Right forelimb (tissue), 1 donor: ENCODE results near the gene MAGI2.

Experiments used
- DNase-seq: peaks from one replicate; pipeline ENCODE4 v3.0.0-alpha.2; 2018

The MAGI2 gene

GRCh38 chr7:78895393-78895792 is 558.1 kb downstream of the MAGI2 start:
- DNase-seq, result no peak

- no peak for DNase-seq
Observed at GRCh38 chr7:78879206-78879605, 574.3 kb downstream of the MAGI2 start.

DNA sequence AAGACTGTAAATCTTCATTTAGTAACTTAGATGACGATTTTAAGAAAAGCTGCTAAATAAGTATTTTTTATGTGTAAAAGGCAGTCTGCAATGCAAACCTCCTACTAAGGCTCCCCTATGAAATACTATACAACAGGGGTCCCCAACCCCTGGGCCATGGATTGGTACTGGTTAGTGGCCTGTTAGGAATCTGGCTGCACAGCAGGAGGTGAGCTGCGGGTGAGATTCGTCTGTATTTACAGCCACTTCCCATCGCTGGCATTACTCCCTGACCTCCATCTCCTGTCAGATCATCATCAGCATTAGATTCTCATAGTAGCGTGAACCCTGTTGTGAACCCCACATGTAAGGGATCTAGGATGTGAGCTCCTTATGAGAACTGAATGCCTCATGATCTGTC is 580.4 kb downstream of the MAGI2 start:
- no peak for DNase-seq

GRCh38 chr7:78864339-78864738 is 589.1 kb downstream of the MAGI2 start:
- no peak for DNase-seq

- no peak for DNase-seq
Observed at GRCh38 chr7:78863281-78863680, 590.2 kb downstream of the MAGI2 start.

DNA sequence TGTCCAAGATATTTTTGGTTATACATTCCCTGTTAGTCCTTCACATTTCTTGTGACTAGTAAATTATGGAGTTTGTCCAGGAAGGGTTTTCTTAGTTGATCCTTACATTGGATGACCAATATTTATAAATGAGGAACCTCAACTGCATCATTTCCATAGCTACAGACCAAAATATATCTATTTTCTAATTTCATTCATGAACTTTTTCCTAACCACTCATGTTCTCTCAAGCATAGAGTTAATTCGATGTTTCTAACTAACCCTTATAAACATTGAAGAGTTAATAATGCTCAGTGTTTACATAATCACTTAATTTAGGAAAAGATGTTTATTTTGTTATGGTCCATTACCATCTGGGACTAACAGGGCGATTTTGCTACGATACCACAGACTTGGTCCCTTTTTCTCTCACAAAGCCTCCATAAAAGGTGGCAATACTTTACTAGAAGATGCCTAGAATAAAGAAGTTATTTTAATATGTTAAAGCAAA is 591.0 kb downstream of the MAGI2 start:
- DNase-seq, result no peak

- DNase-seq, result no peak
Observed at GRCh38 chr7:78852951-78853350, 600.5 kb downstream of the MAGI2 start.

DNA sequence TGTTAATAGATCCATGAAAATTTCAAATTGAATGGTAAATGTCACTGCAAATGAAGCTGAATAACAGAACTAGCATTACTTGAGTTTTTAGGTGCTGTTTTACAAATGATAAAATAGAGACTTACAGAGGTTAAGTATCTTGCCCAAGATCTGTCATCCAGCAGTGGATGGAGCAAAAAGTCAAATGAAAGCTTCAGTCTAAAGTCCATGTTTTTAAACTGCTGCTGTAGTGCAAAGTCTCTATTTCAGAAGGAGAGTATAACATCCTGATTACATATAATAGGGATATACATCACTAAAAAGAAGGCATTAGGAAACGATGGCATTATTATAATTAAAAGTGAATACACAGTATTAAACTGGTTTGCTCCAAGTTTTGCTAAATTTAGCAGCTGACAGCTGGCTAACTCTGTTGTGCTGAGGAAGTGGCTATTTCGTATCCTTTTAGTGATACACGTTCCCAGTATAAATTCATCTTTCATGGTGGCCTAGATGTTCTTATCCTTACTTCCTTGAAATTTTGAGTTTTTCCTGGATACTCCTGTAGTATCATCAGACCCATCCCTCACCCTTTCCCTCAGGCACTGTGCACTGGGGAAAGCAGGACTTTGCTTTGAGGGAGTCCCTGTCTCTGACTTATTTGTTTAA is 603.2 kb downstream of the MAGI2 start:
- no peak for DNase-seq

DNA sequence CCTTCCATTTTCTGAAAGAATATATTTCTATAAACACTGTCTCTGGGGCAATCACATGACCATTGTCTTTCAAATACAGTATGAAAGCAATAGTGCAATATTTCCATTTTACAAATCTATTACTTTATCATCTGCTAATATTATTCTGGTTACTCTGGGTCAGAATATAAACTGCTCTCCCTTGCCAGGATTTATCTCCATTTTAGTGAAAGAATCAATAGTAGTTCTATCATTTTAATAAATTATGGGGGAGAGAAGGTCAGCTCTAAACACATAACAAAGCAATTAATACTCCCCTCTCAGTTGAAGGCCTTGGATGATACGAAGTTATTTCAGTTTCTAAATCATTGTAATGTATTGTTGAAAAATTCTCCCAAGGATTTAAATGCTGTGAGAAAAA is 608.3 kb downstream of the MAGI2 start:
- DNase-seq, result no peak

- no peak for DNase-seq
Observed at GRCh38 chr7:78842068-78842467, 611.4 kb downstream of the MAGI2 start.

DNA sequence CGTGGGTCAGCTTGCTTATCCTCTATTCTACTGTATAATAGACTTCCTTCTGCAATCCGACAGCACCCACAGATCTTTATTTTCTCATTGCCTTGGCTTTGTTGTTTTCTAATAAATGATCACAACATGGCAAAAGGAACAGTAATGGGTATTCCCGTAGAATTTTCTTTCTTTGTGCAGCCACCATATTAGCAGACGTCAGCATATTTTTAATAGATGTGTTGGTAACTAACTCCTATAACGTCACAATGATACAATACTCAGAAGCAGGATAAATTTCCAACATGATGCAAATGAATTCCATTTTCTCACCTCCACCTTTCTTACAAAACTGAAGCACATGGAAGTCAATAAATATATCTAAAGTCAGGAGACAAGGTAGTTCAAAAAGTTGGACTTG is 617.6 kb downstream of the MAGI2 start:
- DNase-seq, result no peak

DNA sequence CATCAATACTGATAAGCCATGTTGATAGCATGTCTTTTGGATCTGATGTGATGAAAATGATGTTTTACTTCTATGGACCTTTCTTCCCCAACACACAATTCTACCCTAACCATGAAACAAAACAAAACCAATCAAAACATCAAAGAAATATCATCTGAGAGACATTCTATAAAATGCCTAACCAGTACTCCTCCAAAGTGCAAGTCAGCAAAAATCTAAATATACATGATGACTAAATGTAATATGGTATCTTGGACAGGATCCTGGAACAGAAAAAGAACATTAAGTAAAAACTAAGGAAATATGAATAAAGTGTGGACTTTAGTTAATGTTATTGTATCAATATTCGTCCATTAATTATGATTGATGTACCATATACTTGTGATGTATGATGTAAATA is 625.1 kb downstream of the MAGI2 start:
- DNase-seq, result no peak

DNA sequence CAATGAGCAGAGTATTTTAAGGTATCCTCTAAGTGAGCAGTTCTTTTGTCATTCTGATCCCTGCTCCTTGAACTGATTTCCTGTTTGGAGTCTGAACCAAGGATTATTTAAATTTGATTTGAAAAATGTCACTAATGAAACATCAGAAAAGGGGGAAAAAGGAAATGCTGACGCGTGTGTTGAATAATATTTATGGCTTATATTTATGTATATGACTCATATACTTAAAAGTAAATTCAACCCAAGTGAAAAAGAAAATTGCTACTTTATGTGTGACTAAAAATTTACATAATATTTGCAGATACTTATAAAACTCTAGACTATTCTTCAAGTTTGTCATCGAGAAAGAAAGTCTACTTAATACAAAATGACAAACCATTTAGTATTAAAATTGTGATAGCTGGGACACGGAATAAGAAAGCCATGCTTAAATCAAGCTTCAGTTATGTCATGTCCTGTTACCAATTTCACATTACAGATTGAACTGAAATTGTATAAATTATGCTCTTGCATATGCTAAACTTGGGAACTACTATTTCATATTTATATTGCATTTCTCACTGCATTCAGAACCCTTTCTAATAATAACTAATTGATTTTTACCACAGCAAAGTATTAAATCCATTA is 649.9 kb downstream of the MAGI2 start:
- no peak for DNase-seq

- DNase-seq, result no peak
Observed at GRCh38 chr7:78794101-78794500, 659.4 kb downstream of the MAGI2 start.

DNA sequence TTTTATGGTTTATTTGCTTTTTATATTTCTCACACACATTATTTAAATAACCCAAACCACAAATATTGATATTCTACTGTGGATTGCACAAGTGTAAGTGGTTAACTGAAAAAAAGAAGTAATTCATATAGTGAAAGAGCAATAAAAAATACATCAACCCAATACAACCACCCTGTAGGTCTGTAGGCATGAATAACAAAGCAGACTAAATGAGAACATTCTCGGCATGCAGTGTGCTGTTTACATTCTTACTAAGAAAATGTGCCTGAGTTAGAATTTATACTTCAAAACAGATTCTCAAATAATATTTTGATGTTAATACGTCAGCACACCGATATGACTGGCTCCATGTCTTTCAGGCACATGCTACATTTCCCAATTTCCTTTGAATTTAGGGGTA is 660.8 kb downstream of the MAGI2 start:
- no peak for DNase-seq

GRCh38 chr7:78792006-78792405 is 661.5 kb downstream of the MAGI2 start:
- no peak for DNase-seq

GRCh38 chr7:78788464-78788863 is 665.0 kb downstream of the MAGI2 start:
- no peak for DNase-seq

DNA sequence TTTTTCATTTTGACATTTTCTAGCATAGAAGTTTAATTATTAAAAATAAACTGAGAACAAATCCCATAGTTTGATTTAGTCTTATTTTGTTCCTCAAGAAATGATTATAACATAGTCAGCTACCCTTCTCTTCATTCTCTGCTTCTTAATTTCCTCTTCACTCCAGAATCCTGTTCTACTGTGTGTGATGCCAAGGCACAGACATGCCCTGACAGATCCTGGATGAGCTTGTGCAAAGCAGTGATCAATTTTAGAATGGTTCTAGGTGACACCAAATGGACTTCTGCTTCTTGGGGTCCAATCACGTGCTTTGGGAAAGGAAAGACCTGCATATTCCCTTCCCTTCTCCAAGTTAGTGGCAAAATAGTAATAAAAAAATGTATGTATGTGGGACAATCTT is 665.6 kb downstream of the MAGI2 start:
- DNase-seq, result no peak

- DNase-seq, result no peak
Observed at GRCh38 chr7:78786055-78786454, 667.4 kb downstream of the MAGI2 start.

DNA sequence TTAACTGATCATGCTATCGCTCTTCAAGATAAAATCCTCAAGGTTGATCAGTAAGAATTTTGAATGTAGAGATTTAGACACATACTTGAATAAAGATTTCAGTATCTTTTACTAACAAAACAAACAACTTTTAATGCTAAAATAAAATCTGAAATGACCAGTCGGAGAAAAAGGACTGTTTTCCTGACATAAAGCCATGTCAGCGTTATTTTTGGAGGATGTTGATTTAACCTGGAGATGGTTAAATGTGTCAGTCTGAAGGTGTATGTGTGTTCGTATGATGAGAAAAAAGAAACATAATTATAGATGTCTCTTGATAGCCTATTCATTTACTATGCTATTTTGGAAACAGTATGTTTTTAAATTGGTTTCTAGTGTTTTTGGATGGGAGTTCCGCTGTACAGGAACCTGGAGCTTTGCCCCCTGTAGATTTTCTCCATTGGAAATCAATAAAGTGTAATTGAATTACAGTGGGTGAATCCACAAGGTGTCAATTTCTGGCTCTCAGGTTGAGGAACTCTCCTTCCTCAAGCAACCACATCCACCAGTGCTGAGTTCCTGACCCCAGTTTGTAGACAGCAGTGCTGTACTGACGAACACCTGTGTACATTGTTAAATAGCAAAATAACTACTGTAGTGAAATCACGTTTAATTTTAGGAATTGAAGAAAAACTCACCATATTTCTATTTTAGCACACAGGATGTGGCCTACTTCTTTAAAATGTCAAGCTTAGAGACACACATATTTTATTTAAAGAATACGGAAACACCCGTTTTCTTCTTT is 670.1 kb downstream of the MAGI2 start:
- no peak for DNase-seq

DNA sequence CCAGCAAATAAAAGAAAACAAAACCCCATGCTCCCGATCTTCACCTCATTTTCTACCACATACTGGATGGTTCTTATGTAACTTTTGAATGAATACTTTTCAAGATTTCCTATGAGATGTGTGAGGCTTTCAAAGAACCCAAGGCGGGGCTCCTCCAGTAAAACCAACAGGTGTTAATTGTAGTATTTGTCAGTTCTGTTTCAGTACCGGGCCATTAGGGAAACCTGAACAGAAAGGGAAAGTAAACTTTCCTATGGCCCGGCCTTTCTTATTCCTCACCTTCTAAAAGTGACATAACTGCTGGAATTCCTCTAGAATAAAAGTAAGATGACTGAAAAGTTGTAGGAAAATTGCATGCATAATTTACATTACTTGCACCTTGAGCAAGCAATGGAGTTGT is 672.9 kb downstream of the MAGI2 start:
- DNase-seq, result no peak

GRCh38 chr7:78779788-78780187 is 673.7 kb downstream of the MAGI2 start:
- no peak for DNase-seq

GRCh38 chr7:78777829-78778228 is 675.6 kb downstream of the MAGI2 start:
- no peak for DNase-seq
